Immature natural killer cell (primary cell): ENCODE data around the gene CDC37. TPM values are rescaled to one million over a fixed set of nuclear protein-coding genes. Genes with fewer than 3 reads are reported as not detected.
"Not testable (repeated sequence)": the region's sequence is repeated elsewhere in the genome, so short reads cannot be mapped to it uniquely, and the experiment has no call there.

Experiments
- DNase-seq, 3 donors: peaks; one replicate each; pipeline ENCODE4 v3.0.0; 2022; ENCODE audit warnings: mixed read lengths in 1 of 3
- H3K27ac Mint-ChIP-seq, 6 donors: one replicate each; pipeline ENCODE4 v1.8.0; 2020; ENCODE audit warnings: mixed read lengths in 6 of 6, mild to moderate bottlenecking in 5 of 6, inconsistent platforms in 4 of 6, moderate library complexity in 3 of 6
- H3K27me3 Mint-ChIP-seq, 3 donors: one replicate each; pipeline ENCODE4 v1.8.0; 2020 to 2021; ENCODE audit warnings: low read depth in 3 of 3, mild to moderate bottlenecking in 3 of 3, mixed read lengths in 3 of 3, moderate library complexity in 3 of 3, inconsistent platforms in 1 of 3
- H3K36me3 Mint-ChIP-seq, 3 donors: one replicate each; pipeline ENCODE4 v1.8.0; 2020; ENCODE audit warnings: mixed read lengths in 3 of 3, inconsistent platforms in 2 of 3, mild to moderate bottlenecking in 2 of 3
- H3K4me1 Mint-ChIP-seq, 2 donors: one replicate each; pipeline ENCODE4 v1.8.0; 2020; ENCODE audit warnings: inconsistent platforms in 2 of 2, mild to moderate bottlenecking in 2 of 2, mixed read lengths in 2 of 2, moderate library complexity in 1 of 2
- H3K4me3 Mint-ChIP-seq, 5 donors: one replicate each; pipeline ENCODE4 v1.8.0; 2020; ENCODE audit warnings: mild to moderate bottlenecking in 5 of 5, mixed read lengths in 5 of 5, inconsistent platforms in 3 of 5, moderate library complexity in 3 of 5
- H3K9me3 Mint-ChIP-seq, 6 donors: one replicate each; pipeline ENCODE4 v1.8.0; 2020; ENCODE audit warnings: mild to moderate bottlenecking in 6 of 6, mixed read lengths in 6 of 6, inconsistent platforms in 4 of 6, moderate library complexity in 3 of 6
- polyA plus RNA-seq, 3 donors: library from polyadenylated mRNA; unstranded; fragments of 300-500 nt; fragmentation: Illumina TruSeq; gene quantifications; one replicate each; pipeline ENCODE4 v1.2.3, GENCODE V29; 2021

The CDC37 gene
- polyA plus RNA-seq, 3 donors from 2014 or later, result 46.5 to 100 (median 62.7) TPM

- H3K4me3 Mint-ChIP-seq, result peak overlapping the region in 4 of 5 donors; percentile 69 to 75 (median 72)
- H3K36me3 Mint-ChIP-seq, result peaks cover 0 to 5% (median 0%) of the 10 kb centered on the region in 3 donors
- peaks cover 38 to 53% (median 49%) of the 10 kb centered on the region in 3 donors for H3K27me3 Mint-ChIP-seq
- DNase-seq, result no peak
- no peaks in the 10 kb centered on the region for H3K9me3 Mint-ChIP-seq
- H3K4me1 Mint-ChIP-seq, result peaks cover 56 to 61% of the 10 kb centered on the region in 2 donors
- H3K27ac Mint-ChIP-seq, result peak overlapping the region in 5 of 6 donors; percentile 81 to 93 (median 90)
Measured at GRCh38 chr19:10417541-10418234, 14.3 kb upstream of the CDC37 start.

GRCh38 chr19:10416380-10417257, 13.3 kb upstream of the CDC37 start:
- H3K4me1 Mint-ChIP-seq, result peaks cover 61 to 64% of the 10 kb centered on the region in 2 donors
- H3K27ac Mint-ChIP-seq, result peak overlapping the region; percentile 81 to 98 (median 95)
- peaks cover 30 to 45% (median 44%) of the 10 kb centered on the region in 3 donors for H3K27me3 Mint-ChIP-seq

GRCh38 chr19:10416083-10416379, 12.7 kb upstream of the CDC37 start:
- Mint-ChIP-seq H3K9me3 (no peaks in the 10 kb centered on the region), H3K4me1 (peaks cover 61 to 64% of the 10 kb centered on the region in 2 donors), H3K36me3 (peaks cover 0 to 5% (median 0%) of the 10 kb centered on the region in 3 donors), H3K4me3 (peak overlapping the region; percentile 75 to 85 (median 85)), H3K27ac (peak overlapping the region; percentile 81 to 98 (median 95)), H3K27me3 (peaks cover 25 to 44% (median 38%) of the 10 kb centered on the region in 3 donors)
- no peak for DNase-seq

More at GRCh38 chr19:10416380-10417257, 13.3 kb upstream of the CDC37 start:
- Mint-ChIP-seq H3K9me3 (no peaks in the 10 kb centered on the region), H3K4me3 (peak overlapping the region; percentile 75 to 85 (median 85)), H3K36me3 (peaks cover 0 to 5% (median 0%) of the 10 kb centered on the region in 3 donors)
- DNase-seq, result peak; percentile 99 to 100 (median 99)

- no peaks in the 10 kb centered on the region for H3K9me3 Mint-ChIP-seq
- peak overlapping the region; percentile 85 to 98 (median 92) for H3K27ac Mint-ChIP-seq
- H3K27me3 Mint-ChIP-seq, result peaks cover 9 to 21% (median 18%) of the 10 kb centered on the region in 3 donors
- H3K4me1 Mint-ChIP-seq, result peaks cover 75 to 77% of the 10 kb centered on the region in 2 donors
- DNase-seq, result peak; percentile 69 to 75 (median 72)
- H3K4me3 Mint-ChIP-seq, result peak overlapping the region; percentile 70 to 80 (median 72)
- H3K36me3 Mint-ChIP-seq, result no peaks in the 10 kb centered on the region
Measured at GRCh38 chr19:10412257-10412977, 9.1 kb upstream of the CDC37 start.

GRCh38 chr19:10411224-10411623, 7.9 kb upstream of the CDC37 start:
- peak overlapping the region; percentile 20 to 98 (median 88) for H3K27ac Mint-ChIP-seq

GRCh38 chr19:10408511-10409283, 5.4 kb upstream of the CDC37 start:
- peaks cover 88 to 89% of the 10 kb centered on the region in 2 donors for H3K4me1 Mint-ChIP-seq
- peak overlapping the region; percentile 85 to 98 (median 94) for H3K27ac Mint-ChIP-seq
- H3K4me3 Mint-ChIP-seq, result peak overlapping the region; percentile 54 to 85 (median 78)
- H3K9me3 Mint-ChIP-seq, result no peaks in the 10 kb centered on the region
- H3K27me3 Mint-ChIP-seq, result peaks cover 10 to 25% (median 17%) of the 10 kb centered on the region in 3 donors
- no peaks in the 10 kb centered on the region for H3K36me3 Mint-ChIP-seq
- peak; percentile 79 to 84 (median 84) for DNase-seq

More at GRCh38 chr19:10411224-10411623, 7.9 kb upstream of the CDC37 start:
- DNase-seq, H3K9me3 Mint-ChIP-seq, H3K36me3 Mint-ChIP-seq: not testable (repeated sequence)
- Mint-ChIP-seq H3K4me1 (peaks cover 76 to 79% of the 10 kb centered on the region in 2 donors), H3K27me3 (peaks cover 5 to 17% (median 9%) of the 10 kb centered on the region in 3 donors), H3K4me3 (peak overlapping the region in 4 of 5 donors; percentile 17 to 70 (median 53))

- H3K4me1 Mint-ChIP-seq, result peaks cover 93 to 95% of the 10 kb centered on the region in 2 donors
- H3K9me3 Mint-ChIP-seq, result no peaks in the 10 kb centered on the region
- peak overlapping the region; percentile 28 to 79 (median 63) for H3K4me3 Mint-ChIP-seq
- H3K27me3 Mint-ChIP-seq, result peaks cover 18 to 32% (median 29%) of the 10 kb centered on the region in 3 donors
- H3K36me3 Mint-ChIP-seq, result no peaks in the 10 kb centered on the region
- peak overlapping the region; percentile 85 to 98 (median 92) for H3K27ac Mint-ChIP-seq
- peak in 1 of 3 donors; percentile 23 for DNase-seq
Measured at GRCh38 chr19:10407096-10407495, 3.8 kb upstream of the CDC37 start.

- H3K27ac Mint-ChIP-seq, result peak overlapping the region; percentile 85 to 98 (median 92)
- H3K4me1 Mint-ChIP-seq, result peaks cover 93 to 95% of the 10 kb centered on the region in 2 donors
- H3K9me3 Mint-ChIP-seq, result no peaks in the 10 kb centered on the region
- peak overlapping the region; percentile 26 to 79 (median 44) for H3K4me3 Mint-ChIP-seq
- no peak for DNase-seq
- H3K36me3 Mint-ChIP-seq, result no peaks in the 10 kb centered on the region
- peaks cover 18 to 32% (median 29%) of the 10 kb centered on the region in 3 donors for H3K27me3 Mint-ChIP-seq
Measured at GRCh38 chr19:10406191-10406590, 2.8 kb upstream of the CDC37 start.

GRCh38 chr19:10404888-10405820, 1.8 kb upstream of the CDC37 start:
- peak in 2 of 3 donors; percentile 34 to 40 for DNase-seq
- Mint-ChIP-seq H3K4me1 (peaks cover 90 to 93% of the 10 kb centered on the region in 2 donors), H3K36me3 (no peaks in the 10 kb centered on the region), H3K27me3 (peaks cover 18 to 32% (median 29%) of the 10 kb centered on the region in 3 donors), H3K4me3 (peak overlapping the region; percentile 93 to 97 (median 95)), H3K9me3 (no peaks in the 10 kb centered on the region), H3K27ac (peak overlapping the region; percentile 85 to 98 (median 98))

- peak overlapping the region; percentile 93 to 97 (median 95) for H3K4me3 Mint-ChIP-seq
- peaks cover 73 to 78% of the 10 kb centered on the region in 2 donors for H3K4me1 Mint-ChIP-seq
- DNase-seq, result no peak
- H3K27me3 Mint-ChIP-seq, result peaks cover 16 to 26% (median 26%) of the 10 kb centered on the region in 3 donors
- peak overlapping the region; percentile 85 to 98 (median 98) for H3K27ac Mint-ChIP-seq
- H3K9me3 Mint-ChIP-seq, result no peaks in the 10 kb centered on the region
- no peaks in the 10 kb centered on the region for H3K36me3 Mint-ChIP-seq
Measured at GRCh38 chr19:10402441-10403038, 802 bp downstream of the CDC37 start.

- Mint-ChIP-seq H3K27ac (no peak overlapping the region), H3K4me3 (no peak overlapping the region), H3K4me1 (peaks cover 51 to 53% of the 10 kb centered on the region in 2 donors), H3K9me3 (no peaks in the 10 kb centered on the region), H3K36me3 (no peaks in the 10 kb centered on the region), H3K27me3 (peaks cover 18 to 21% (median 19%) of the 10 kb centered on the region in 3 donors)
- no peak for DNase-seq
Measured at GRCh38 chr19:10399878-10400277, 3.5 kb downstream of the CDC37 start.
